Activated CD4-positive, alpha-beta T cell treated with anti-CD3 and anti-CD28 coated beads, Interleukin-10, Interleukin-2, amounts not matched to agents 100 ng/mL and 50 ng/mL, durations not matched to agents 16 hours and 8 hours (primary cell): Measurements from ENCODE around the gene PCMT1.
"Not testable (repeated sequence)": the region's sequence is repeated elsewhere in the genome, so short reads cannot be mapped to it uniquely, and the experiment has no call there.

Experiments used
- DNase-seq: peaks from one replicate; pipeline ENCODE4 v3.0.0-alpha.2; 2020

PCMT1 gene

DNA sequence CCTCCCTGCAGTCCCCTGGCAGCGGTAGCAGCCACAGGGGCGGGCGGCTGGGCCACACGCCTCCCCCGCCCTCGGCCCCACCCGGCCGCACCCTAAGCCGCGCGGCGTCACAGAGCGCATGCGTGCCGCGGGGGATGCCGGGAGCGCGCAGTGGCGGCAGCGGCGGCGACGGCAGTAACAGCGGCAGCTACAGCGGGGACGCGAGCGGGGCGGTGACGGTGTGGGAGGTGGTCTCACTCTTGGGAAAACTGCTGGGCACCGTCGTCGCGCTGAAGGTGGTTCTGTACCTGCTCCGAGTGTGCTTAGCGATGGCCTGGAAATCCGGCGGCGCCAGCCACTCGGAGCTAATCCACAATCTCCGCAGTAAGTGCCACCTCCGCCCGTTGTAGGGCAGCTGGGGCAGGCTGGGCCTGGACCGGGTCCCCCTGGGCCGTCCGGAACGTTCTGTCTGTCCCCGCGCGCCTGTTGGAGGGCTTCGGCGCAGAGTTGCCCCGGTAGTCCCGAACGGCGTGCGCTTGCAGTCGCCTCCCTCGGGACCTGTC, at the start of gene PCMT1:
TSS of gene PCMT1 (plus strand) at position 148 of the 542 bp plus-strand sequence. CDS start at position 309, 161 bp downstream.
- peak; percentile 95 for DNase-seq

DNA sequence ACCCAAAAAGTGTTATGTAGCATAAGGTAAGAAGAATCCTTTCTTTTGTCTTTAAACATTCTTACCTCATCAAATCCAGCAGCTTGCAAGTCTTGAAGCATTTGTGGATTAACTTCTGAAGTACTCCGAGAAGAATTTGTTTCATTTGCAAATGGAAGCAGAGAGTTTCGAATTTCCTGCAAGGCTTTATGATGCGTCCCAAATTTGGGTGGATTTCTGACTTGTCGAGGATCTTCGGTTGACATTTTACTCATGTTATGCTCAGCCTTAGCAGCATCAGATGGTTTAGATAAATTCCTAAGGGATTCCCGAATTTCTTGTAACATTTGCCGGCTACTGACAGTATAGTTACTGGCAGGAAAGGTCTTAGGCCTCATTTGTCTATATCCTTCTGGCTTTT, 47.8 kb upstream of the PCMT1 start:
- DNase-seq: no peak

DNA sequence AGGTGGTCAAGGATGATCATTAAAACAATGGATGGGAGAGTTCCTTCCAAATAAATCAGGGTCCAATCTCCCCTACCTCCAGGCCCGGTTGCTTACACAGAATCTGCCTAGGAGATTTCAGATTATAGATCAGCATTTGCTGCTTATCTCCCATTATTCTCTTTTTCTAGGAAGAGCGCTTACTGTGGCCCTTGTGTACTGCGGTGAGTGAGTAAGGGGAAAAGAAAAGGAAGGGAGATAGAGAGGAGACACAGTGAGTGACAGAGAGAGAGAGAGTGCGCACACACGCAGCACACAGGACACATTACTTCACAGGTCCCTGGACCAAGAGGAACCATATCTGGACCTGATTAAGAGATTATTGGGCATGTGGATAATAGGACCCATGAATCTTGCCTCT, 37.8 kb upstream of the PCMT1 start:
- DNase-seq: no peak

DNA sequence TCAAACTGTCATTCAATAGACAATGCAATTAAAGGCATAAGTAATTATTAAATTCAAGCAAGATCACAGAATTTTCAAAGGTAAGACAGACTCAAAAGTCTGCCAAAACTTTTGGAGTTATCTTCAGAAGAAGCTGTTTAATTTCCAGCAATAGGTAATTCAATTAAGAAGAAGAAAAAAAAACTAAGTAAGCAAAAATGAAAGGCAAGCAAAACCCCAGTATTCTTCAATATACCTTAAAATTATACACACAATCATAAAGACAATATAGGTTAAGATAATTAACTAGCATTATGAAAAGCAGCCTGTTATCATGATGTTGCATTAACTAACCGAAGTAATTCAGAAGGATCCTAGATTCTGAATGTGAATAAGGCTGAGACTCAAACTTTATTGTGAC, 35.1 kb upstream of the PCMT1 start:
- no peak for DNase-seq

DNA sequence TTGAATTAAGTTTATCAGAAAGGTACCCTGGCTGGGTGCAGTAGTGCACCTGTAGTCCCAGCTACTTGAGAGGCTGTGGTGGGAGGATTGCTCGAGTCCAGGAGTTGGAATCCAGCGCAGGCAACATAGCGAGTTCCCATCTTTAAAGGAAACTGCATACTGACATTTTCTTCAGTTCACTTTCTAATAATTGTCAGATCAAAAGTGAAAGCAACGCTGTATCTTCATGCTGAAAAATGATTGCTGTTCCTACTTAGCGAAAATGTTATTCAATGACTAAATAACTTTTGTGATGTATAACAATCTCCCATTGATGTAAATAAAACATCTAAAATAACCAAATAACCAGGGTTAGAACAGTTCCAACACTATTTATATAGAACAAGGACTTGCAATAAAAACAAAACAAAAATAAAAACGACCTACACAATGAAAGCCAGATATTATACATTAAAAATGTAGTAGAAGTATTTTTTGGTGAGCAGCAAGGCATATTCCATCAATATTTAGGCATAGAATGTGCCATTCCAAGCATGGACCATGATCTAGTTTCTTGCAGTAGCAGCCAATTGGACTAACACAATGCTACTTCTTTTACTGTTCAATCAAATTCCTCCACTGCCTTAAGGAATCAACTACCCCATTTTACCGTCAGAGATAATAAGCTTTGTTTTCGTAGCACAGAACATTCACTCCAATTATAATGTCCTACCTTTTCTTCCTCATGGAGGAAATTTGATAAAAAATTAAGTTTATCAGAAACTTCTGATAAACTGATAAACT, 33.2 kb upstream of the PCMT1 start:
- peak; percentile 34 for DNase-seq

DNA sequence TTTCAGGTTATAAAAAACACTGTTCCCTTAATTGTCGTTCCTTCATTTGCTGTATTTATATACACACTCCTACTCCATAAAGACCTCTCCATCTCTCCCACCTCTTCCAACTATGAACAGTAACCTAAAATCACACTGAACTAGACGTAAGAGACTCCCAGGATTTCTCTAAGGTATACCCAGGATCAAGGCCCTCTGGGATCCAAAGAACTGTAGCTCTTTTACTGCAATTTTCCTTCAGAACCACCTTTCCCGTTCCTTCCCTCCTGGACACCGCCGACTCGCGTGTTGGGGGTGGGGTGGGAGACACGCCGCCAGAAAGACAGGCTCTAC, 32.3 kb upstream of the PCMT1 start:
- no peak for DNase-seq

DNA sequence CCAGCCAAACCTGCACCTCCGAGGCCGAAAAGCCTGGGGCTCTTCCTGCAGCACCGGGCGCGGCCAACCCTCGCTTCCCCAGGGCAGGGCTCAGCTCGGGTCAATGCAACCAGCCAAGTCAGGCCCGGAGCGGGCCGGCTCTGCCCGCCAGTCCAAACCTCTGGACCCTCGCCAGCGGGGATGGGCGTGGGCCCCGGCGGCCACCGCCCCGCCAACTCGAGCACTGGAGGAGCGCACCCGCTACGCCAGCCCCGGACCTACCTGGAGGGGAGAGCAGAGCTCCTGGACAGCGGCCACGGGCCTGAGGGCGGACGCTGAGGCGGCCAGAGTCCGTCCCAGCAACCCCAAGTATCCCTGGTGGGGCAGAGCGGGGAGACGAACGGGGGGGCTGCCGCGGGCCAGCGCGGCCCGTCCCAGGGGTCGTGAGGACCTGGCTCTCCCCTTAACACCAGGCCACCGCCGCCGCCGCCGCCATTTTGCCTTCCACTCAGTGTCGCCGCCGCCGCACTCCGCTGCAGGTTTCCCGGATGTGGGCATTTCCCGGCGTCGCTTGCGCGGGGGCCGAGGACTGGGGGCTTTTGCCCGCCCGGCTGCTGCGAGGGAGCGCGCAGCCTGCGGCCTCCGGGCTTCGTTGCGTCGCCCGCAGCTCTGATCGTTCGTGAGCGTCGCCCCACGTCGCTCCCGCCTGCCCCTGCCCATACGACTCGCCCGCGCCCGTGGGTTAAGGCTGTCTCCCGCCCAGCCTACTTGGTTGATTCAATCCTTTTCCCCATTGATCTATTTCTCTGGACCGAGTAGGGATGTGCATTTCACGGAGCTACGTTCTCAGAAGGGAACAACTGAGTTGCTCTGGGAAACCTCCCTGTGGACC, 31.7 kb upstream of the PCMT1 start, which contains the start of gene LATS1:
TSS of gene LATS1 (minus strand) at position 514 of the 871 bp plus-strand sequence. CDS start 15,975 bp downstream, outside the sequence.
- peak; percentile 94 for DNase-seq

DNA sequence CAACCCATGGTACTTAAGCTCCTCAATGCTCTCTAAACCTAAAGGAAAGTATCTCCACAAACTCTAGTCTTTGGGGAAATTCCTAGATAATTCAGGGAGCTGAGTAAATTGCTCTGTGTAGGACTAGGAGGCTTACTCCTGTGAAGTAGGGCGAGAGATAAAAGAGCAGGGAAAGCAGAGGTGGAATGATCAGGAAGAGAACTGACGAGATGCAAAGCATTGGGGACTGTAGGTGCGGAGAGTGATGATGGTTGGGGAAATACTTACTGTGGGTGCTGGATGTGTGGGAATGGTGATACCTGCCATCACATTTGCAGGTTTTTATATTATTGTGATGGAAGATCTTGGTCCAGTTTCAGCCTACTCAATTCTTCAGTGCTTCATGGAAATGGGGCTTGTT, 30.0 kb upstream of the PCMT1 start:
- no peak for DNase-seq

DNA sequence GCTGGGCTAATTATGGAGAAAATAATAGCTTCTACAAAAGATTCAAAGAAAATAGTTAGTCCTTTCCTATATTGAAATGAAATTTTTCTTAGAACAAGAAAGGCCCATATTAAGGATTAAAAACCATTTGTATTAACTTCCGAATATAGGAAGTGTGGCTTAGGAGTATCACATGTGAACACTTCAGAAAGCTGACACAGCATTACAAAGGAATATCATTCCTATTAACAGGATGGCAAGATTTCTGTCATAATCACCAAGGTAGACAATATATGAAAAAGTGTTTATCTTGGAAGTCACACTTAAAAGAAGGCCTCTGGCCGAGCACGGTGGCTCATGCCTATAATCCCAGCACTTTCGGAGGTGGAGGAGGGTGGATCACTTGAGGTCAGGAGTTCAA, 26.3 kb upstream of the PCMT1 start:
- DNase-seq: no peak

DNA sequence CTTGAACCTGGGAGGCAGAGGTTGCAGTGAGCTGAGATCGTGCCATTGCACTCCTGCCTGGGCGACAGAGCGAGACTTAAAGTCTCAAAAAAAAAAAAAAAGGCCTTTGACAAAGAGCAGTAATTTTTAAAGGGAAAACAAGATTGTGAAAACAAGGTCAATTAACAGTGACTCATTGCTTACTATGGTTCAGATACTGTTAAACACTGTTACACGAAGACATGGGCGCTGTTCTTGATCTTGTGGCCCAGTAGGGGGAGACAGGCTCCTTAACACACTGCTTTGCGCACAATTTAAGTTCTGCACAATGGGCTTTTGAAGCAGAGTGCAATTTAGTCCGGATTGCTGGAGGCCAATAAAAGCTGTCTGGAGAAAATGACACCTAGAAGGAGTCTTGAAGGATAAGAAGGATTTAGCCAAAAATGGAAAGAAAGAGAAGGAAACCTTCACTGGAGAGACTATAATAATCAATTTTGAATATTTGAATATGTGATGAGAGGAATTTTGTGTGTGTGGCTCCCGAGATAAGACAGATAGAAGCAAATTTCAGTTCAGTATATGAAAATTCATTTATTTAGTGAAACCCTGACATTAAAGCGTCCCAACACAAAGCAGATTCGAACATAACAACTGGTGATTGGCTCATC, 25.6 kb upstream of the PCMT1 start:
- peak; percentile 64 for DNase-seq

DNA sequence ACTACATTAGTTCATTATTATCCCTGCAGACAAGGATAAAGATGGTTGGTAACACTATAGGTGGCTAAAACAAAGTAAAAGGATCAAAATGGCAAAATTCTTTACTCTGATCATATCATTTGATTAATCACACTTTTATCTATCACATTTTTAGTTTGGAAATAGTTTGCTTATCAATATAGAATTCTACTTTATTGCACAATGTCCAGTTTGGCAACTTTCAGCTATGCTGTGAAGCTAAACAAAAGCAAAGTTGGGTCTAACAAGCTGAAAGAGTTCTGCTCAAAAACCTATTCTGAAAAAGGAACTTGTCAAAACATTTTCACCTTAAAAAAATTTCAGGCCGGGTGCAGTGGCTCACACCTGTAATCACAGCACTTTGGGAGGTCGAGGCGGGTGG, 23.8 kb upstream of the PCMT1 start:
- DNase-seq: no peak

DNA sequence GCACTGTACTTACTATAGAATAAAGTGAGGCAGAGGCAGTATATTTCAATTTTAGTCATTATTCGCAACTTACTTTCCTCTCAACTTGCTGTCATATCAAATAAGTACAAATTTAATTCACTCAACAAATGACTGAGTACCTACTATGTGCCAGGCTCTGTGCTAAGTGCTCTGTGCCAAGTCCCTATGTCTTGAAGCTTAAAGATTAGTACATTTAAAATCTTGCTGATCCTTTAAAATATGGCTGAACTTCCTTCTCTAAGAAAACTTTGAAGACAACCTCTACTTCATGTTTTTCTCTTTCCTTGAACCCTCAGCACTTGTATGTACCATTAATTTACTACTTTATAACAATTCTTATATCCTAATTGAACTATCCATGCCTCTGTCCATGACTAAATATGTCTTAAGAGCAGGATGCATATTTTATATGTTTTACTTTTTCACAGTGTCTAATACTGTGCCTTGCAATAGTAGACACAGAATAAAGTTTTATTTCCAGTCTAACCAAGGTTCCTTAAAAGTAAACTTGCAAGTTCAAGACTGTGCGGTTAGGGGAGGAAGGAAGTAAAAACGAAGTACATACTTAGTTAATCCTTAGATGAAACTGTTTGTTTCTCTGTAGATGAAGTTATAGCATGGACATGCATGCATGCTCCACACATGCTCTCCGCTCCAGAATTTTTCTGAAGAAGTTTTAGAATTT, 21.6 kb upstream of the PCMT1 start:
- DNase-seq: no peak

DNA sequence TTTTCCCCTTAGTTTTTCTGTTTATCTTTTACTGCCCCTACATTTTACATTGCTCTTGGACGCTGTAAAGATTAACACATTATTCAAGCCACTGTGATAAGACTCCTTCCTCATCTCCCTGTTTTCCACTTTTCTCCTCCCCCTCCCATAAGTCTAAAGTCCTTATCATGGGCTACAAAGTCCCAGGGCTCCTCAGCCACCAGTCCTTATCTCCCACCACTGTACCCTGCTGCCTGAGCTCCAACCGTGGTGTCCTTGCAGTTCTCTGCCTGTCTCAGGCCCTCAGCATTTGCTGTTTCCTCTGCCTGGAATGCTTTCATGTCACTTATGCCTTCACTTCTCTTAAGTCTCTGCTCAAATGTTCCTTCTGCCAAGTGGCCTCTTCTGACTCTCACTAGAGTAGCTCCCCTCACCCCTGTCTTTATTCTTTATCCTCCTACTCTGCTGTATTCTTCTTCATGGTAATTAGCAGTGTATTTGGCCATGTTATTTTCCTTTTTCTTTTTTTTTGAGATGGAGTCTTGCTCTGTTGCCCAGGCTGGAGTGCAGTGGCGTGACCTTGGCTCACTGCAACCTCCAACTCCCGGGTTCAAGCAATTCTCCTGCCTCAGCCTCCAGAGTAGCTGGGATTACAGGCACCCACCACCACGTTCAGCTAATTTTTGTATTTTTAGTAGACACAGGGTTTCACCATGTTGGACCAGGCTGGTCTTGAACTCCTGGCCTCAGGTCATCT, 20.9 kb upstream of the PCMT1 start:
- no peak for DNase-seq

DNA sequence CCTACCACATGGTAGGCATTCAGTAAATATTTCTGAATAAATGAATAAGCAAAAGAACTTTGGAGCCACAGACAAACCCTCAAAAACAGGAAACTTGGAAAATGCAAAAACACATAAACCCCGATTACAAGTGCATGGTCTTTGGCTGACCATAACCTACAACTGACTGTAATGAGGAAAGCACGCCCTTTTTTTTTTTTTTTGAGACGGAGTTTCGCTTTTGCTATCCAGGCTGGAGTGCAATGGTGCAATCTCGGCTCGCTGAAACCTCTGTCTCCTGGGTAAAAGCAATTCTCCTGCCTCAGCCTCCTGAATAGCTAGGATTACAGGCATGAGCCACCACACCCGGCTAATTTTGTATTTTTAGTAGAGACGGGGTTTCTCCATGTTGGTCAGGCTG, 19.7 kb upstream of the PCMT1 start:
- DNase-seq: no peak

DNA sequence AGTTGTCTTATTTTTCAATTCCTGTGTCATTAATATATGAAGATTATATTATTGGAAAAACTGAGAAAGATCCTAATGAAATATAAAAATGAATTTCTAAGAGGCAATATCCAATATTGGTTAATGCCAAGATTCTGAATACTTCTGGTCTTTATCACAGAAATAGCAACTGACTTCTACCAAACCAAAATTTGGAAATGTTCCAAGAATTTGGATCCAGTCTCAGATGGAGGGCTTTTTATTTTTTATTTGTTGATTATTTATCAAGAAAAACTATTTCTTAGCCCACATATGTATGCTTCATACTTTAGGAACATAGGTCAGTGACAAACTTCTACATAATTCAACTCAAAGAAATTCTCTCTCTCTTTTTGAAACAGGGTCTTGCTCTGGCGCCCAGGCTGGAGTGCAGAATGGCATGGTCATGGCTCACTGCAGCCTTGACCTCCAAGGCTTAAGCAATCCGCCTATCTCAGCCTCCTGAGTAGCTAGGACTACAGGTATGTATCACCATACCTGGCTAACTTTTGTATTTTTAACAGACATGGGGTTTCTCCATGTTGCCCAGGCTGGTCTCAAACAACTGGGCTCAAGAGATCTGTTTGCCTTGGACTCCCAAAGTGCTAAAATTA, 16.3 kb upstream of the PCMT1 start:
- no peak for DNase-seq

DNA sequence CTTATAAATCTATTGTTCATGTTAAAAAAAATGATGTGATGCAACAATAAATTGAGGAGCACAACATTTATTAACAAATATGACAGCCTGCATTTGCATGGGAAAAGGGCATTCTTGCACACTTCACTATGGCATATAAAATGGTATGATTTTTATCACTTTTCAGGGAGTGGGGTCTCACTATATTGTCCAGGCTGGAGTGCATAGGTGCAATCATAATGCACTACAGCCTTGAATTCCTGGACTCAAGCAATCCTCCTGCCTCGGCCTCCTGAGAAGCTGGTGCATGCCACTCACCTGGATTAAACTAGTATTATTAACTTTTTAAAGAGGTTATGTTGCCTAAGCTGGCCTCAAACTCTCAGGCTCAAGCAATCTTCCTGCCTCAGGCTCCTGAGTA, 14.6 kb upstream of the PCMT1 start:
- no peak for DNase-seq

DNA sequence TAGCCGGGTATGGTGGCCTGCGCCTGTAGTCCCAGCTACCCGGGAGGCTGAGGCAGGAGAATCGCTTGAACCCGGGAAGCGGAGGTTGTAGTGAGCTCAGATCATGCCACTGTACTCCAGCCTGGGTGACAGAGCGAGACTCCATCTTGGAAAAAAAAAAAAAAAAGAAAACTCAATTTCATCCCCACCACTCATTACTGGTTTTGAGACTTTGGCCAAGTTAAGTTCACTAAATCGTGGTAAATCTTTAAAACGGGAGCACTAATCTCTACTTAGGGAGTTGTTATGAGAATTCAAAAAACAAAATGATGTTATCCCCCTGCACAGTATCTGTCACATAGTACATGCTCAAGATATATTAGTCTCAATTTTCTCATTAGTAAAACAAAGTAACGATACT, 4.3 kb upstream of the PCMT1 start:
- not testable (repeated sequence) for DNase-seq

DNA sequence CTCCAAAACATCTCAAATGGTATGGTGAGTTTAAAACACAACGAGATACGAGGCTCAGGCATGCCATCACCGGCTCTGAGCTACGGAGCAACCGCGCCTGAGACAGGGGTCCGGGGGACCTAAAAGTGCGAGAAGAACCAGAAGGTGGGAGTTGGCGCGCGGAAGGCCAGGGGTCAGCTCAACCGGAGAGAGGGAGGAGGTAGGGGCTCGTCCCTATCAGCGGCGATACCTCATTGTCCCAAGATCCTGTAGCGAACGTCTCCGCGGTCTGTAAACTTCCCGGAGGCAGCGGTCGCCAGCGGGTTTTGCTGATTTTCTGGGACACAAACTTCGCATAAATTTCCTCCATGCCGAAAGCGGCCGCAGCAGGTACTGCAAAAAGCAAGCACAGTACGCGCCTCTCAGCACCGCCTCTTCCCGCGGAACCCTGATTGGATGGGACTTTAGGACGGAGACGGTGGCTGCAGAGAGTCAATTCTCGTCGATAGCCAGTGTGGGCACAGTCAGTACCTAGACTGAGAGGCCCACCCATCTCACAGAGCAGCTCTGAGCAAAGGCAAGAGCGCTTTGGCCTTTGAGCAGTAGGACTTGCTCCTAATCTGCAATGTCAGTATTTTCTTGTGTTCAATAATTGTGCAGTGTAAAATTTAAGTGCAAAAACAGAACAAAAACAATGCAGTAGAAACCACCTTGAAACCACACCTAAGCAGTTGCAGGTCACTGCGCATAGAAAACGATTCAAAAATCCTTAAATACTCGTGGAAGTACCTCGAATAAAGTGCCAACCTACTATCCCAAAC, 3.2 kb upstream of the PCMT1 start, which contains the start of gene NUP43:
TSS of gene NUP43 (minus strand) at position 383 of the 800 bp plus-strand sequence. CDS start at position 349, 34 bp downstream.
- peak; percentile 95 for DNase-seq

DNA sequence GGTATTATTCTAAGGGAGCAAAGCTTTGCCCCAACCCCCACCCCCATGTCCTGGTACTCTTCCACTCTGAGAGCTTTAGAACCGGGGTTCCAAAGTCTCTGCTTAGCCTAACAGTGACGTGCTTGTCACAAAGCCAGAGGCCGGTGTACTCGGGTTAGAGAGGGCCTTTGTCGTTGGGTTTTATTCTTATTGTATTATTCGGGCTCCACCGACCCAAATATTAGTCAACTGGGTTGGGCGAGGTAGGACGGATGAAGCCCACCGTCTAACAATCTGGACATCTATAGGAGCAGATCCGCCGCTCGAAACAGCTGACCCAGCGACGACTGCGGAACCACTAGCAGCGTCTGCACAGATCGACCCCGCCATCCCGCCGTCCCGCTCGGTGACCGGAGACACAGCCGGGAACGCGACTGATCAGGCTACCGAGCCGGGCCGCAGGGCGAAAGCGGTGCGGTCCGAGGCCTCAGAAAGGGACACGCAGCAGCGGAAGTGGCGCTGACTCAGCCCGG, 403 bp upstream of the PCMT1 start:
- DNase-seq: not testable (repeated sequence)

DNA sequence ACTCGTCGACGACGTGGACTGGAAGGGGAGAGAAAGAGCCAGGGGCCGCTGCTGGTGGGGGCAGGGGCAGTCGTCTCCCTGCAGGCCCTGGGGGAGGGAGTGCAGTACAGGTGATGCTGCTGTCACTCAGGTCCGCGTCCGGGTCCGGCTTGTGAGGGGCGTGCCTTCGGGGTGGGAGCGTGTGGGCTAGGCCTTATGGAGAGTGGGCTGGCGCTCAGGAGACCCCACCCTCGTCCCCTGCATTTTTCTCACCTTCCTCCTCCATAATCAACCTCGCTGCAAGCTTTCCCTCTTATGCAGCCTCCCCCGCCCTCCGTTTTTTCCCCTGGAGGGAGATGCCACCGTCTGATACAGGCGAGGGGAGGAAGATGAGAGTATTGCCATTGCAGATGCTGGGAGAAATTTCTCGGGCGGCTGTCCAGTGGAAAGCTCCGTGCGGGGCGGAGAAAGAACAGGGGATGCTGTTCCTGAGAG, 632 bp downstream of the PCMT1 start:
- DNase-seq: peak; percentile 84
